ENCODE measurements around the gene CDX1. TPM values are rescaled to one million over a fixed set of nuclear protein-coding genes. Genes with fewer than 3 reads are reported as not detected.

Gene CDX1
- total RNA-seq, 1 experiment from 2014 or later, result not detected

- no peak for ATAC-seq
These were observed 16.9 kb downstream of the CDX1 start for GRCh38 chr5:150183436-150183835.

DNA sequence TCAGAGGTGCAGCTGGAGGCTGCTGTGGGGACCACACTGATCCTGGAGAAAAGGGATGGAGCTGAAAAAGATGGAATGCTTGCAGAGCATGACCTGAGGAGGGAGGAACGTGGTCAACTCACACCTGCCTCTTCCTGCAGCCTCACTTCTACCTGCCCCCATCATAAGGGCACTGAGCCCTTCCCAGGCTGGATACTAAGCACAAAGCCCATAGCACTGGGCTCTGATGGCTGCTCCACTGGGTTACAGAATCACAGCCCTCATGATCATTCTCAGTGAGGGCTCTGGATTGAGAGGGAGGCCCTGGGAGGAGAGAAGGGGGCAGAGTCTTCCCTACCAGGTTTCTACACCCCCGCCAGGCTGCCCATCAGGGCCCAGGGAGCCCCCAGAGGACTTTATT lies 17.4 kb downstream of the CDX1 start:
- CTCF ChIA-PET, result no interaction called here
- Histone ChIP-seq H3K4me2 (ENCODE audit: low read length) (no peak overlapping the region), H2AFZ (ENCODE audit: low read length) (no peak overlapping the region), H3K36me3 (ENCODE audit: low read depth, low read length) (no peaks in the 10 kb centered on the region), H3K4me1 (ENCODE audit: insufficient read depth, low read length) (no peaks in the 10 kb centered on the region), H3K9me3 (ENCODE audit: low read length) (no peaks in the 10 kb centered on the region), H4K20me1 (ENCODE audit: low read length) (no peaks in the 10 kb centered on the region), H3K27ac (ENCODE audit: low read length) (no peak overlapping the region), H3K9me2 (replicated peaks; ENCODE audit: low read length) (no peaks in the 10 kb centered on the region), H3F3A (ENCODE audit: low read length, unreplicated experiment) (no peaks in the 10 kb centered on the region), H3K79me2 (ENCODE audit: low read length) (no peaks in the 10 kb centered on the region), H3K9ac (ENCODE audit: low read length) (no peak overlapping the region), H3K27me3 (ENCODE audit: low read length) (peaks cover 7% of the 10 kb centered on the region), H3K4me3 (ENCODE audit: low read length) (no peak overlapping the region)
- intact Hi-C loops (cut with micrococcal nuclease), result no loop called here
- no peak for ATAC-seq
- no peak for DNase-seq
- TF ChIP-seq EZH2 (IDR thresholded peaks at IDR 0.05; ENCODE audit: low read length, unreplicated experiment) (no peak), CTCF (conservative IDR thresholded peaks at IDR 0.05; ENCODE audit: low read depth, low read length) (no peak), EZH2phosphoT487 (IDR thresholded peaks at IDR 0.05; ENCODE audit: borderline replicate concordance, low read length) (no peak)
- POLR2A ChIA-PET (ENCODE audit: unreplicated experiment), result no interaction called here
- no TSS peak for BruUV-seq (replicated peaks)

More at GRCh38 chr5:150183436-150183835, 16.9 kb downstream of the CDX1 start:
- Histone ChIP-seq H3K27me3 (ENCODE audit: low read length) (peaks cover 1% of the 10 kb centered on the region; the same call in 1 of the 2 replicates), H3F3A (ENCODE audit: low read length, unreplicated experiment) (no peaks in the 10 kb centered on the region), H2AFZ (ENCODE audit: low read length) (no peak overlapping the region), H3K36me3 (ENCODE audit: low read depth, low read length) (no peaks in the 10 kb centered on the region), H4K20me1 (ENCODE audit: low read length) (no peaks in the 10 kb centered on the region), H3K4me2 (ENCODE audit: low read length) (no peak overlapping the region), H3K9me3 (ENCODE audit: low read length) (no peaks in the 10 kb centered on the region), H3K4me1 (ENCODE audit: insufficient read depth, low read length) (no peaks in the 10 kb centered on the region), H3K27ac (ENCODE audit: low read length) (no peak overlapping the region), H3K79me2 (ENCODE audit: low read length) (no peaks in the 10 kb centered on the region), H3K9ac (ENCODE audit: low read length) (no peak overlapping the region), H3K4me3 (ENCODE audit: low read length) (no peak overlapping the region), H3K9me2 (replicated peaks; ENCODE audit: low read length) (no peaks in the 10 kb centered on the region)
- no peak for DNase-seq
- no peak for TF ChIP-seq CTCF (conservative IDR thresholded peaks at IDR 0.05; ENCODE audit: low read depth, low read length)
- no peak for TF ChIP-seq EZH2phosphoT487 (IDR thresholded peaks at IDR 0.05; ENCODE audit: borderline replicate concordance, low read length)
- no peak for TF ChIP-seq EZH2 (IDR thresholded peaks at IDR 0.05; ENCODE audit: low read length, unreplicated experiment)
- BruUV-seq (replicated peaks), result no TSS peak
- ChIA-PET CTCF (no interaction called here), POLR2A (ENCODE audit: unreplicated experiment) (no interaction called here)
- intact Hi-C loops (cut with micrococcal nuclease), result no loop called here

DNA sequence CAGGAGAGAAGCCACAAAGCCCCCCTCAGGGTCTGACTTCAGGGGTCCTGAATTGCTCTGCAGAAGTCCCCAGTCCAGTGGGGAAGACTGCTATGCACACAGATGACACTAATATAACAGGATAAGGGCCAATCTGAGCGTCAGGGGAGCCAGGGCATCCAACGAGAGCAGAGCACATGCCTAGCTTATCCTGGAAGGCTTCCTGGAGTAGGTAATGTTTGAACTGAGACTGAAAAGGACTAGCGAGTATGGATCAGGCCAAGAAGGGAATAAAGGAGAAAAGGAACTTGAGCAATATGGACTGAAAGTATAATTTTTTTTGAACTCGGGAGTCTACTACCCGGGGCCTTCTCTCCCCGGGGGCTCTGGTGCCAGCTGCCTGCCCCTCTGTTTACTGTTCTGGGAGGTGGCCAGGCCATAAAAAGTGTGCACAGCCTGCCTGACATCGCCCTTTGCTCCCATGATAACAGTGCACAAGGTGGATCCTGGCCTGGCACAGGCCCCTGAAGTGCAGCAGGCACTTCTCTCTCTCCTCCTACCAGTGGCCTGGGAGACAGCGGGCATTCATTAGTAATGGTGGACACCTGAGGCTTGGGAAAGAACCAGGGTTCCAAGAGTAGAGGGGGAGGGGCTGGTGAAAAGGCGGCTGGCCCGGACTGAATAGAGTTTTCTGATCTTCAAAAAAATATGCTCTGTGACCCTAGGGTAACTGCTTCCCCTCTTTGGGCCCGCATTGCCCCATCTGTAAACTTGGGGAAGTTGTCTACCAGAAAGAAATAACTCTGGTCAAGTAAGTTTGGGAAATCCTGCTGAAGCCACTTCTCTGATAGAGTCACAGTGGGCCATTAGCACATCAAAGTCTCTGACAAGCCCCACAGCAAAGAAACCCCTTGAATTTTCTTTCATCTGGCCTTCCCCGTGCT lies 18.7 kb downstream of the CDX1 start:
- intact Hi-C loops (cut with micrococcal nuclease), result no loop called here
- no peak overlapping the region for H2AFZ ChIP-seq (ENCODE audit: low read length)
- DNase-seq, result no peak
- ChIA-PET POLR2A (ENCODE audit: unreplicated experiment) (no interaction called here), CTCF (no interaction called here)
- no peaks in the 10 kb centered on the region for H4K20me1 ChIP-seq (ENCODE audit: low read length)
- H3K4me3 ChIP-seq (ENCODE audit: low read length), result no peak overlapping the region
- ATAC-seq, result no peak
- H3K36me3 ChIP-seq (ENCODE audit: low read depth, low read length), result no peaks in the 10 kb centered on the region
- H3K4me1 ChIP-seq (ENCODE audit: insufficient read depth, low read length), result no peaks in the 10 kb centered on the region
- no peaks in the 10 kb centered on the region for H3K9me3 ChIP-seq (ENCODE audit: low read length)
- no peaks in the 10 kb centered on the region for H3K9me2 ChIP-seq (replicated peaks; ENCODE audit: low read length)
- no peaks in the 10 kb centered on the region for H3F3A ChIP-seq (ENCODE audit: low read length, unreplicated experiment)
- TF ChIP-seq EZH2 (IDR thresholded peaks at IDR 0.05; ENCODE audit: low read length, unreplicated experiment), result no peak
- TF ChIP-seq EZH2phosphoT487 (IDR thresholded peaks at IDR 0.05; ENCODE audit: borderline replicate concordance, low read length), result no peak
- no peak for TF ChIP-seq CTCF (conservative IDR thresholded peaks at IDR 0.05; ENCODE audit: low read depth, low read length)
- BruUV-seq (replicated peaks), result no TSS peak
- H3K9ac ChIP-seq (ENCODE audit: low read length), result no peak overlapping the region
- no peak overlapping the region for H3K27ac ChIP-seq (ENCODE audit: low read length)
- H3K79me2 ChIP-seq (ENCODE audit: low read length), result no peaks in the 10 kb centered on the region
- peaks cover 19% of the 10 kb centered on the region for H3K27me3 ChIP-seq (ENCODE audit: low read length)
- H3K4me2 ChIP-seq (ENCODE audit: low read length), result no peak overlapping the region
